GM18870 (cell line): Measurements from ENCODE around the gene SMARCAD1.

Source experiments
- ATAC-seq: cut with Tn5 transposase; IDR thresholded peaks from one replicate; pipeline ENCODE4 v1.9.1; 2021; ENCODE audit warnings: moderate library complexity; ENCODE audit not compliant: unreplicated experiment

Gene SMARCAD1

GRCh38 chr4:94207469-94208224, at the start of gene SMARCAD1:
Gene SMARCAD1, plus strand, starts transcription at chr4:94207865. Its CDS starts 530 bp downstream, at chr4:94208395.
- peak; percentile 93 for ATAC-seq

GRCh38 chr4:94158883-94159282, 48.8 kb upstream of the SMARCAD1 start:
- ATAC-seq: no peak

- no peak for ATAC-seq
These were observed 47.9 kb upstream of the SMARCAD1 start for GRCh38 chr4:94159790-94160189.

GRCh38 chr4:94160774-94161173, 46.9 kb upstream of the SMARCAD1 start:
- ATAC-seq: peak; percentile 53

- ATAC-seq: no peak
These were observed 42.4 kb upstream of the SMARCAD1 start for GRCh38 chr4:94165256-94165655.

GRCh38 chr4:94168321-94168720, 39.3 kb upstream of the SMARCAD1 start:
- ATAC-seq: no peak

GRCh38 chr4:94169803-94170372, 37.8 kb upstream of the SMARCAD1 start:
- ATAC-seq: no peak

- ATAC-seq: no peak
These were observed 36.0 kb upstream of the SMARCAD1 start for GRCh38 chr4:94171616-94172015.

GRCh38 chr4:94175553-94176261, 32.0 kb upstream of the SMARCAD1 start:
- ATAC-seq: no peak

GRCh38 chr4:94177822-94178221, 29.8 kb upstream of the SMARCAD1 start:
- no peak for ATAC-seq

GRCh38 chr4:94181815-94182214, 25.9 kb upstream of the SMARCAD1 start:
- no peak for ATAC-seq

GRCh38 chr4:94202769-94203168, 4.9 kb upstream of the SMARCAD1 start:
- no peak for ATAC-seq

GRCh38 chr4:94208266-94208665, 601 bp downstream of the SMARCAD1 start:
- no peak for ATAC-seq

GRCh38 chr4:94208918-94209317, 1.3 kb downstream of the SMARCAD1 start:
- ATAC-seq: no peak

- no peak for ATAC-seq
These were observed 4.2 kb downstream of the SMARCAD1 start for GRCh38 chr4:94211861-94212260.

GRCh38 chr4:94214703-94215319, 7.1 kb downstream of the SMARCAD1 start:
- ATAC-seq: no peak

- no peak for ATAC-seq
These were observed 8.7 kb downstream of the SMARCAD1 start for GRCh38 chr4:94216394-94216793.

- ATAC-seq: no peak
These were observed 11.7 kb downstream of the SMARCAD1 start for GRCh38 chr4:94219402-94219801.

GRCh38 chr4:94221916-94222315, 14.3 kb downstream of the SMARCAD1 start:
- no peak for ATAC-seq

GRCh38 chr4:94225449-94225848, 17.8 kb downstream of the SMARCAD1 start:
- no peak for ATAC-seq

GRCh38 chr4:94226763-94227162, 19.1 kb downstream of the SMARCAD1 start:
- ATAC-seq: no peak
